NCI-H1436 treated with DMSO at 0.1 percent for 48 hours (cell line): ENCODE results near the gene RANBP3L.
"Not testable (repeated sequence)": the region's sequence is repeated elsewhere in the genome, so short reads cannot be mapped to it uniquely, and the experiment has no call there.

Experiments used
- DNase-seq: peaks from one replicate; lab custom pipeline; 2025; lab: John Stamatoyannopoulos, UW

Gene RANBP3L

GRCh38 chr5:36285837-36286615 is 15.7 kb downstream of the RANBP3L start:
- DNase-seq, result no peak

- DNase-seq, result not testable (repeated sequence)
These were observed 17.9 kb downstream of the RANBP3L start for GRCh38 chr5:36283775-36284174.

- DNase-seq, result no peak
These were observed 20.1 kb downstream of the RANBP3L start for GRCh38 chr5:36281626-36282025.

GRCh38 chr5:36279054-36279698 is 22.5 kb downstream of the RANBP3L start:
- no peak for DNase-seq

- DNase-seq, result no peak
These were observed 24.1 kb downstream of the RANBP3L start for GRCh38 chr5:36277521-36278176.

GRCh38 chr5:36276864-36277263 is 24.8 kb downstream of the RANBP3L start:
- DNase-seq, result no peak

- DNase-seq, result no peak
These were observed 27.7 kb downstream of the RANBP3L start for GRCh38 chr5:36273809-36274526.

- DNase-seq, result no peak
These were observed 29.5 kb downstream of the RANBP3L start for GRCh38 chr5:36272136-36272690.

GRCh38 chr5:36270876-36271575 is 30.7 kb downstream of the RANBP3L start:
- DNase-seq, result no peak

GRCh38 chr5:36270175-36270574 is 31.5 kb downstream of the RANBP3L start:
- DNase-seq, result no peak

- no peak for DNase-seq
These were observed 32.2 kb downstream of the RANBP3L start for GRCh38 chr5:36269478-36269877.

GRCh38 chr5:36267905-36268304 is 33.8 kb downstream of the RANBP3L start:
- DNase-seq, result no peak

GRCh38 chr5:36264202-36264760 is 37.4 kb downstream of the RANBP3L start:
- DNase-seq, result no peak

- DNase-seq, result no peak
These were observed 40.5 kb downstream of the RANBP3L start for GRCh38 chr5:36261186-36261585.

GRCh38 chr5:36253575-36253974 is 48.1 kb downstream of the RANBP3L start:
- no peak for DNase-seq

GRCh38 chr5:36252722-36253365 is 48.9 kb downstream of the RANBP3L start:
- no peak for DNase-seq

GRCh38 chr5:36251218-36251617 is 50.5 kb downstream of the RANBP3L start:
- DNase-seq, result no peak

GRCh38 chr5:36250427-36250826 is 51.3 kb downstream of the RANBP3L start:
- DNase-seq, result no peak

- DNase-seq, result no peak
These were observed 55.5 kb downstream of the RANBP3L start for GRCh38 chr5:36246036-36246800.

- no peak for DNase-seq
These were observed 57.6 kb downstream of the RANBP3L start for GRCh38 chr5:36244076-36244475.
